Aorta (tissue), 5 donors: ENCODE results near the gene C1QTNF5. TPM values are rescaled to one million over a fixed set of nuclear protein-coding genes. Genes with fewer than 3 reads are reported as not detected.

ENCODE experiments used
- ATAC-seq: fragments of 200-7000 bp; cut with Tn5 transposase; one replicate; pipeline ENCODE4 v1.9.1; 2022; ENCODE audit warnings: moderate library complexity; ENCODE audit not compliant: low FRiP score
- DNase-seq, 2 donors: peaks; one replicate each; pipeline ENCODE4 v3.0.0-alpha.2; 2020
- H3K27ac ChIP-seq, 2 donors: one replicate each; pipeline ENCODE4 v1.5.1; 2013; ENCODE audit warnings: low read length in 2 of 2, mild to moderate bottlenecking in 2 of 2, moderate library complexity in 2 of 2, control low read depth in 1 of 2, inconsistent platforms in 1 of 2, low read depth in 1 of 2
- H3K27me3 ChIP-seq, 2 donors: one replicate each; pipeline ENCODE4 v1.6.1; 2013; ENCODE audit warnings: control low read depth in 1 of 2, low read length in 1 of 2, mild to moderate bottlenecking in 1 of 2, moderate library complexity in 1 of 2; ENCODE audit not compliant: insufficient read depth in 2 of 2, control insufficient read depth in 1 of 2
- H3K36me3 ChIP-seq, 2 donors: one replicate each; pipeline ENCODE4 v1.6.1; 2013; ENCODE audit warnings: control low read depth in 1 of 2, low read length in 1 of 2, mild to moderate bottlenecking in 1 of 2; ENCODE audit not compliant: insufficient read depth in 2 of 2, control insufficient read depth in 1 of 2
- H3K4me1 ChIP-seq, 2 donors: one replicate each; pipeline ENCODE4 v1.6.1; 2013; ENCODE audit warnings: low read length in 2 of 2, control low read depth in 1 of 2, mild to moderate bottlenecking in 1 of 2, moderate library complexity in 1 of 2; ENCODE audit not compliant: insufficient read depth in 2 of 2, control insufficient read depth in 1 of 2
- H3K4me3 ChIP-seq, 2 donors: one replicate each; pipeline ENCODE4 v1.5.1; 2013; ENCODE audit warnings: low read length in 2 of 2, control low read depth in 1 of 2, mild to moderate bottlenecking in 1 of 2
- H3K9me3 ChIP-seq: one replicate; pipeline ENCODE4 v1.6.1; 2013; ENCODE audit warnings: mild to moderate bottlenecking, low read length; ENCODE audit not compliant: control insufficient read depth
- WGBS, 2 donors: extraction: QIAGEN DNeasy Blood & Tissue Kit; methylation state at CpG; one replicate each; pipeline ENCODE4 v1.1.7; 2013; 5-methylcytosine and 5-hydroxymethylcytosine counted together
- intact Hi-C, 2 donors: fragments of 100-400 bp; cut with DNase I; formaldehyde crosslinking; loops; one replicate each; pipeline versions ENCODE4 v1.14.2 to v1.15.0; 2022
- polyA plus RNA-seq, 2 donors: library from polyadenylated mRNA; stranded (reverse); fragments of 200-250 nt; gene quantifications; one replicate each; pipeline ENCODE4 v1.2.3, GENCODE V29; 2013
- total RNA-seq, 2 donors: library from RNA; stranded (reverse); fragmentation: NEBNext Ultra II Directional; extraction: Animal tissue kit (Norgen Biotek cat#: 25700); gene quantifications; one replicate each; pipeline ENCODE4 v1.2.1, GENCODE V29; 2021
- donor health status: healthy with polysubstance abuse.
- donor health status: Bipolar disorder and iron deficiency.
- donor health status: DM: no; HTN: no; CAD: no.
- donor health status: DM: no; HTN: no; CAD: no.
- donor health status: DM: yes; HTN: yes; CAD: no.

C1QTNF5 gene
- total and polyA plus RNA-seq, 4 donors: 19.1 to 88.2 (median 32.4) TPM

- ATAC-seq: peak; percentile 40
- 56 to 66% methylated on average over 4 of the region's 4 CpGs for WGBS, 2 donors
- H3K27ac ChIP-seq: no peak overlapping the region
These were observed 12.2 kb upstream of the C1QTNF5 start for GRCh38 chr11:119352857-119353260.

DNA sequence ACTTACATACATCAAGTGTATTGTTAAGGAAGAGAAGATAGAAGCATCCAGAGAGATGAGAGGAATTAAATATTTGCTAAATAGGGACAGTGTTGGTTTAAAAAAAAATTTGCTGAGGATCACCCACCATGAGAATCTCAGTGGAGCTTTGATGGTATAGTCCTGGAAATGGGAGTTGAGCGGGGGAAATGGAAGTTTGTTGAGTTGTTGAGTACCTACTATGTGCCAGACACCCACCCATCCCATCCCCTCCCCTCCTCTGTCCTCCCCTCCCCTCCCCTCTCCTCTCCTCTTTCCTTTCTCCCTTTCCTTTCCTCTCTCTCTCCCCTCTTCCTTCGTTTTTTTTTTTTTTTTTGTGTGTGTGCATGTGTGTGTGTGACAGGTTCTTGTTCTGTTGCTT is 10.5 kb upstream of the C1QTNF5 start:
- WGBS, 2 donors: 60 to 100% methylated on average over 1 to 2 of the region's 2 CpGs
- H3K4me3 ChIP-seq: no peak overlapping the region
- no peaks in the 10 kb centered on the region for H3K36me3 ChIP-seq
- H3K27me3 ChIP-seq: no peaks in the 10 kb centered on the region
- DNase-seq (no peak), ATAC-seq (no peak)
- H3K9me3 ChIP-seq: no peaks in the 10 kb centered on the region
- no peaks in the 10 kb centered on the region for H3K4me1 ChIP-seq
- intact Hi-C loops: no loop called here
- no peak overlapping the region for H3K27ac ChIP-seq

More at GRCh38 chr11:119352857-119353260, 12.2 kb upstream of the C1QTNF5 start:
- H3K9me3 ChIP-seq: no peaks in the 10 kb centered on the region
- H3K36me3 ChIP-seq: no peaks in the 10 kb centered on the region
- intact Hi-C loops: no loop called here
- no peaks in the 10 kb centered on the region for H3K27me3 ChIP-seq
- no peaks in the 10 kb centered on the region for H3K4me1 ChIP-seq
- peak in 1 of 2 donors; percentile 69 for DNase-seq
- H3K4me3 ChIP-seq: no peak overlapping the region

GRCh38 chr11:119350302-119350701 is 9.6 kb upstream of the C1QTNF5 start:
- Histone ChIP-seq H3K27me3 (no peaks in the 10 kb centered on the region), H3K4me1 (no peaks in the 10 kb centered on the region), H3K27ac (no peak overlapping the region), H3K36me3 (no peaks in the 10 kb centered on the region), H3K4me3 (no peak overlapping the region), H3K9me3 (no peaks in the 10 kb centered on the region)
- 78 to 84% methylated on average over 6 of the region's 6 CpGs for WGBS, 2 donors
- DNase-seq (peak; percentile 23 to 27), ATAC-seq (no peak)
- intact Hi-C loops: no loop called here

GRCh38 chr11:119347940-119348605 is 7.4 kb upstream of the C1QTNF5 start:
- no peaks in the 10 kb centered on the region for H3K27me3 ChIP-seq
- no peaks in the 10 kb centered on the region for H3K9me3 ChIP-seq
- H3K4me1 ChIP-seq: no peaks in the 10 kb centered on the region
- no peak overlapping the region for H3K27ac ChIP-seq
- ATAC-seq (no peak), DNase-seq (peak in 1 of 2 donors; percentile 33)
- H3K4me3 ChIP-seq: no peak overlapping the region
- no peaks in the 10 kb centered on the region for H3K36me3 ChIP-seq
- 82 to 87% methylated on average over 16 of the region's 16 CpGs for WGBS, 2 donors
- intact Hi-C loops: no loop called here

DNA sequence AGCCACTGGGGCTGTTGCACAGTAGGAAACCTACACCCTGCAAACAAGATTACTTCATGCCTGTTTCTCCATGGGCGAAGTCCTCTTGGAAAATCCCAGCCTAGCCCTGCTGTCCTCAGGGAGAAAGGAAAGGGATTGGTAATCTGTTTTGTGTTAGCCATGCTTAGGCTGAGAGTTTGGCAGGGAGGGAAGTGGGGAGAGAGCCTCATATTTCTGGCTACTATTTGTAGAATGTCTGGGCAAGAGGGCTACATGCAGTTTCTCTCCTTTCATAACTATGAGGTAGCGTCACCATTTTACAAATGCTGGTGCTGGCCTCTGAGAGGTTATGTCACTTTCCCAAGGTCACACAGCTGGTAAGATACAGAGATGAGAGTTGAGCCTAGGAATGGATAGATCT is 6.6 kb upstream of the C1QTNF5 start:
- no peak overlapping the region for H3K27ac ChIP-seq
- no peak overlapping the region for H3K4me3 ChIP-seq
- H3K4me1 ChIP-seq: no peaks in the 10 kb centered on the region
- H3K36me3 ChIP-seq: no peaks in the 10 kb centered on the region
- H3K9me3 ChIP-seq: no peaks in the 10 kb centered on the region
- no peaks in the 10 kb centered on the region for H3K27me3 ChIP-seq
- intact Hi-C loops: no loop called here
- WGBS, 2 donors: 45 to 46% methylated on average over 2 of the region's 2 CpGs
- DNase-seq: peak in 1 of 2 donors; percentile 32
- no peak for ATAC-seq

DNA sequence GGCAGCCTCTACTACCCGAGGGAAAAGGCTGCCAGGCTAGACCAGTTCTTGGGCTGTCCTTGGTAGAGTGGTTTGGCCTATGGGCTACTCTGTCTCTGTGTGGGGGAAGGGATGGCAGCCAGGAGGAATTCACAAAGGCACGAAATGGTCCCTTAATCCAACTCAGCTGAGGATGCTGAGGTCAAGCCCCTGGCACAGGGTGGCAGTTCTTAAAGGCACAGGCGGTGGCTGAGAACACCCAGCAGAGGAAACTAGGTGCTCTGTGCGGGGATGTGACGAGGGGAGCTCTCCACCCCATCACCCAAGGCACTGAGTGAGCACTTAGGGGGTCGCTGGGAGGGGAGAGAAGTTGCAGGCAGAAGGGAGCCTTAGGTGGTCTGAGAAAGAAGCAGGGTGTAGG is 5.9 kb upstream of the C1QTNF5 start, which contains the start of gene MFRP:
TSS of gene MFRP (minus strand) at position 101 of the 400 bp plus-strand sequence. CDS start 192 bp downstream, outside the sequence.
- Histone ChIP-seq H3K9me3 (no peaks in the 10 kb centered on the region), H3K27me3 (no peaks in the 10 kb centered on the region), H3K4me1 (no peaks in the 10 kb centered on the region), H3K36me3 (no peaks in the 10 kb centered on the region), H3K27ac (no peak within 1 kb of the TSS), H3K4me3 (no peak within 1 kb of the TSS)
- no peak for ATAC-seq
- intact Hi-C loops: no loop called here
- 61 to 70% methylated on average over 6 of the region's 6 CpGs for WGBS, 2 donors
- no peak for DNase-seq

GRCh38 chr11:119345685-119346084 is 5.0 kb upstream of the C1QTNF5 start:
- no peaks in the 10 kb centered on the region for H3K27me3 ChIP-seq
- 88 to 92% methylated on average over 12 of the region's 12 CpGs for WGBS, 2 donors
- peak in 1 of 2 donors; percentile 42 for DNase-seq
- no peak overlapping the region for H3K27ac ChIP-seq
- no peaks in the 10 kb centered on the region for H3K36me3 ChIP-seq
- H3K4me1 ChIP-seq: no peaks in the 10 kb centered on the region
- intact Hi-C loops: no loop called here
- no peaks in the 10 kb centered on the region for H3K9me3 ChIP-seq
- H3K4me3 ChIP-seq: no peak overlapping the region
- ATAC-seq: no peak

DNA sequence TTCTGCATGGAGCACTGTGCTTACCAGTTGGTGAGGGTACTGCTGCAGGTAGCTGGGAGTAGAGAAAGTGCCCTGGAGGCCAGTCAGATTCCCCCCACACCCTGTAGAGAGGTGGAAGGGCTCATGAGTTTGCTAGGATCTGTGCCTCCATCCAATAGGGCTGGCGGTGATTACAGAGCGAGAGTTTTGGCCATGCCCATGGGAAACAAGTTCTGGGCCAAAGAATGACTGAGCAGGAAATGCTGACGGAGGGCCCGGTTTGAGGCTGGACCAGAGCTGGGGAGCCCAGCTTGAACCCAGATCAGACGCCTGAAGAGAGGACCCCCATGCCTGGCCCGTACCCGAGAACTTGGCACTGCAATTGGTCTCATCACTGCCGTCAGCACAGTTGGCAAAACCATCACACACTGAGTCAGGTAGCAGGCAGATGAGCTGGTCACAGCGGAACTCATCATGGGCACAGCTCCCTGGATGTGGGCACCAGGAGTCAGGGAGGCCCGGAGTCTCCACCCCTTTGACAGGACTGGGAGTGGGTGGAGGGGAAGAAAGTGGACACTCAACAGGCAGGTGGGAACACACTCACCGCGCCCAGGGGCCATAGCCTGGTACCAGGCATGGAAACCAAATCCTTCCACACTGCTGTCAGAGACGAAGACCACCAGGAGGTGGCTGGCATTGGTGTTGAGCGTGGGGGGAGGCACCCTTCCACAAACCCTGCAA is 3.8 kb upstream of the C1QTNF5 start:
- H3K27ac ChIP-seq: no peak overlapping the region
- no peaks in the 10 kb centered on the region for H3K27me3 ChIP-seq
- no peak overlapping the region for H3K4me3 ChIP-seq
- WGBS, 2 donors: 55 to 64% methylated on average over 14 of the region's 14 CpGs
- DNase-seq (peak; percentile 54 to 74), ATAC-seq (no peak)
- H3K36me3 ChIP-seq: no peaks in the 10 kb centered on the region
- intact Hi-C loops: no loop called here
- no peaks in the 10 kb centered on the region for H3K9me3 ChIP-seq
- no peaks in the 10 kb centered on the region for H3K4me1 ChIP-seq

GRCh38 chr11:119343726-119344125 is 3.0 kb upstream of the C1QTNF5 start:
- Histone ChIP-seq H3K27ac (no peak overlapping the region), H3K27me3 (no peaks in the 10 kb centered on the region), H3K4me3 (no peak overlapping the region), H3K9me3 (no peaks in the 10 kb centered on the region), H3K4me1 (no peaks in the 10 kb centered on the region), H3K36me3 (no peaks in the 10 kb centered on the region)
- intact Hi-C loops: no loop called here
- DNase-seq (peak in 1 of 2 donors; percentile 31), ATAC-seq (no peak)
- WGBS, 2 donors: 95% methylated on average over 7 of the region's 7 CpGs
